Memory B cell (primary cell): ENCODE measurements around the gene ATF5.
"Not testable (repeated sequence)": the region's sequence is repeated elsewhere in the genome, so short reads cannot be mapped to it uniquely, and the experiment has no call there.

Experiments used
- ATAC-seq: fragments of 150-1000 bp; cut with Tn5 transposase; 2 replicates; pipeline ENCODE4 v1.10.0; 2021; ENCODE audit warnings: low read depth, mild to moderate bottlenecking, moderate library complexity
- DNase-seq, 2 donors: peaks; one replicate each; pipeline ENCODE4 v3.0.0; 2022; ENCODE audit warnings: low spot score in 2 of 2
- H3K27ac Mint-ChIP-seq: one replicate; pipeline ENCODE4 v1.8.0; 2022; ENCODE audit warnings: mild to moderate bottlenecking, moderate library complexity, mixed read lengths
- H3K27me3 Mint-ChIP-seq: one replicate; pipeline ENCODE4 v1.8.0; 2022; ENCODE audit warnings: mixed read lengths
- H3K36me3 Mint-ChIP-seq: one replicate; pipeline ENCODE4 v1.8.0; 2022; ENCODE audit warnings: mild to moderate bottlenecking, mixed read lengths
- H3K4me1 Mint-ChIP-seq: one replicate; pipeline ENCODE4 v1.8.0; 2022; ENCODE audit warnings: mixed read lengths
- H3K4me3 Mint-ChIP-seq: one replicate; pipeline ENCODE4 v1.8.0; 2022; ENCODE audit warnings: mild to moderate bottlenecking, moderate library complexity, mixed read lengths
- H3K9me3 Mint-ChIP-seq: one replicate; pipeline ENCODE4 v1.8.0; 2022; ENCODE audit warnings: mixed read lengths

Gene ATF5

DNA sequence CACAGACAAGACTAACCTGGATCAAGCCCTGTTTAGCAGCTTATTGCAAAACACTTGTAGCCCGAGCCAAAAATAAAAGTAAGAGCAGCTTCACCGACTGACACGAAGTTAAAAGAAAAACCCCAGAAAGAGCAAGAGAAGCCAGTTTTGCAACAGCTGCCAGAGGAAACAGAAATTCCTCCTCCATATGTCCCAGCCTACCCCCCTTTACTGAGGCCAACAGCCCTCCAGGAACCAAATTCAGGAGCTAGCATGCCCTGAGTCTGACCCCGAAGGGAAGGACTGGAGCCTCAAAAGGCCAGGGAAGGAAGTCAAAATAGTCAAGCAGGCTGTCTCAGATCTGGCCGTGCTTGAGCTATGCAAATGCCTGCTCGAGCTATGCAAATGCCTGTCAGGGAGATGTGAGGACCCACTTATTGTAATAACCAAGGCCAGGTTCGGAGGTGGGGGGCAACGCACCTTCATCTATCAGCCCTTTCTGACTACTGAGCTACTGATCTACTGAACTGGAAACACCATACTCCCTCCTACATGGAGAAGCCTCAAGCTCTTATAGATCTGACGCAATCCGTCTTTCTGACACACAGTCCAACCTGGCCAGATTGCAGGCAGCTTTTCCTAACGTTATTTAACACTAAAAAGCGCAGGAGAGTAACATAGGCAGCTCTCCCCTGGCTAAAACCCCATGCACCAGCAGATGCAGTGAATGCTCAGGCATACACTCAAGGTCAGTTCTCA lies 25.3 kb downstream of the ATF5 start:
- Mint-ChIP-seq H3K27ac (no peak overlapping the region), H3K9me3 (no peaks in the 10 kb centered on the region), H3K4me3 (no peak overlapping the region), H3K36me3 (no peaks in the 10 kb centered on the region), H3K27me3 (peaks cover 15% of the 10 kb centered on the region), H3K4me1 (peaks cover 15% of the 10 kb centered on the region)
- DNase-seq (no peak), ATAC-seq (no peak)

DNA sequence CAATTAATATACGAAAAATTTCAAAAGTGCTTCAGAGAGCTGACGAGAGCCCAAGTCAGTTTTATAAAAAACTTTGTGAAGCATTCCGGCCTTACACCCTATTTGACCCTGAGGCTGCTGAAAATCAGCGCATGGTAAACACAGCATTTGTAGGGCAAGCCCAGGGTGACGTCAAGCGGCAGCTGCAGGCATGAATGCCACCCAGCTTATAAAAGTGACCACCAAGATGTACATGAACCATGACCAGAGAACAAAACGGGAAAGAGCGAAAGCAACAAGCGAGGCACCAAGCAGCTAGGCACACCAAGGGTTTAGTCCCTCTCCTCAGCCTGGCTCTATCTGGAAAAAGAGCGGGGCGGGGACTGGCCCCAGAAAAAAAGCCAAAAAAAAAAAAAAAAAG lies 25.9 kb downstream of the ATF5 start:
- ATAC-seq = no peak
- Mint-ChIP-seq H3K9me3 (no peaks in the 10 kb centered on the region), H3K36me3 (no peaks in the 10 kb centered on the region), H3K4me1 (peaks cover 15% of the 10 kb centered on the region), H3K27me3 (peaks cover 15% of the 10 kb centered on the region), H3K4me3 (no peak overlapping the region), H3K27ac (no peak overlapping the region)
- DNase-seq = no peak

DNA sequence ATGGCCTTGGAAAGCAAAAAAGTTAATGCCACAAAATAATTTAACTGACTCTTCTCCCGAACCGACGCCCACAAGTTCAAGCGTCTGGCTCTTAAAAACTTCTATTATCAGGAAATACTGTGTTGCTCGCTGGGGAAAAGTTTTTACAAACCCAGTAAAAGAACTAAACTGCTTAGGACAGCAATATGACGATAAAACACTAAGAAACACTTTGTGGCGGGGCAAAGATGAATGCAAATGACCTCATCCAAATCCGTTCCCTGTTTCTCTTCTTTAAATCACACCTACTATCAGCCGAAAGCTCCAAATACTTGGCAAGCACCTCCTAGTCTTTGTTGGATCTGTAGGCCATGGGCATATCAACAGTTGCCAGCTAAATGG lies 27.1 kb downstream of the ATF5 start:
- DNase-seq (no peak), ATAC-seq (no peak)
- no peak overlapping the region for H3K27ac Mint-ChIP-seq
- H3K27me3 Mint-ChIP-seq = peaks cover 14% of the 10 kb centered on the region
- H3K9me3 Mint-ChIP-seq = no peaks in the 10 kb centered on the region
- H3K4me1 Mint-ChIP-seq = peaks cover 14% of the 10 kb centered on the region
- H3K36me3 Mint-ChIP-seq = no peaks in the 10 kb centered on the region
- H3K4me3 Mint-ChIP-seq = no peak overlapping the region

DNA sequence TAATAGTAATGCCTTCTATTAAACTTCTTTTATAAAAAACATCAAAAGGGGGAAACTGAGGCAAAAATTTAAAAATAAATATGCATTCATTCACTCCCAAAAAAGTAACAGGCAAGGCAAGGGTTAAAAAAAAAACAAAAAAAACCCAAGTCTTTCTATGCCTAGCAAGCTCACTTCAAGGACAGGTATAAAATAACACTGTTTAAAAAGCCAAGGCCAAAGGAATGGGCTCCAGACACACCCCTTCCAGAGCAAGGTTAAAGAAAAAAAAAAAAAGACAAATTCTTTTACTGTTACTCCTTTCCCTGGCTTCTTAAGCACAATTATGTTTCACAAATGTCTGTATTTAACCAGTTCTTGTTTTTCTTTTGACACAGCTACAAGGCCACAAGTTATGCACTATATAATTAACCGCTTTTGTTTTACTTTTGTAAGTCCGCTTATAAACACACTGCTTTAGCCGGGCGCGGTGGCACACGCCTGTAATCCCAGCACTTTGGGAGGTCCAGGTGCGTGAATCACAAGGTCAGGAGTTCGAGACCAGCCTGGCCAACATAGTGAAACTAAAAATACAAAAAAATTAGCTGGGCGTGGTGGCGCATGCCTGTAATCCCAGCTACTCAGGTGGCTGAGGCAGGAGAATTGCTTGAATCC lies 28.4 kb downstream of the ATF5 start:
- peaks cover 9% of the 10 kb centered on the region for H3K4me1 Mint-ChIP-seq
- no peak for ATAC-seq
- H3K9me3 Mint-ChIP-seq = no peaks in the 10 kb centered on the region
- H3K4me3 Mint-ChIP-seq = no peak overlapping the region
- H3K27ac Mint-ChIP-seq = no peak overlapping the region
- peaks cover 9% of the 10 kb centered on the region for H3K27me3 Mint-ChIP-seq
- no peak for DNase-seq
- no peaks in the 10 kb centered on the region for H3K36me3 Mint-ChIP-seq

DNA sequence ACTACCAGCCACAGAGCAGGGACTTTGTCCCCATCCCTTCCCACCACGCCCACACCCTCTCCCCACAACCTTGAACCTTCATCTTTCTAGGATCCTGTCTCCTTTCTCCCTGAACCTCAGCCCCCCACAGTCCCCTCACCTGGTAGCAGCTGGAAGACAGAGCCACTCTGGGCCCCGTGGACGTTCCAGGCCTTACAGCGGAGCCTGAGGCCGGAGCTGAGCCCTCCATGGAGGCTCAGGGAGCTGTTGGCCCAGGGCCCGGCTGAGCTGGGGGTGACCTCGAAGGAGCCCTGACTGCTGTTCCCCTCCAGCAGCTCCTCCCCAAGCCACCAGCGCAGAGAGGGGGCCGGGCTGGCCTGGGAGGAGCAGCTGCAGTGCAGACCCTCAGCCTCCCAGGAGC lies 29.1 kb downstream of the ATF5 start:
- not testable (repeated sequence) for H3K4me1 Mint-ChIP-seq, DNase-seq, H3K27ac Mint-ChIP-seq, ATAC-seq, H3K36me3 Mint-ChIP-seq, H3K9me3 Mint-ChIP-seq, H3K27me3 Mint-ChIP-seq, H3K4me3 Mint-ChIP-seq

DNA sequence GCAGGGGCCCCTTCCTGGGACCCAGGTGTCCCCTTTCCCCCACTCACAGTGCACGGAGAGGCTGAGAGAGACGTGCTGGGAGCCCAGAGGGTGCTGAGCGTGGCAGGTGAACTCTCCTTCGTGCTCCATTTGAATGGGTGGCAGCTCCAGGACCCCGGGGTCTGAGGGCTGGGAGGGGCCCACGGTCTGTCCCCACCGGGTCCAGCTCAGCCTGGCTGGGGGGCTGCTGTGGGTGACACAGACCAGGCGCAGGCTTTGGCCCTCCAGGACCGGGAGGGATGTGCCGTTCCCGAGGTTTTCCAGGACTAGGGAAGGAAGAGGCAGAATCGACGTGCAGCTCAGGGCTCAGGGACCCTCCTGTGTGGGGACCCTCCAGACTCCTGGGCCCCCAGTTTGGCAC lies 29.6 kb downstream of the ATF5 start:
- not testable (repeated sequence) for H3K4me3 Mint-ChIP-seq, H3K36me3 Mint-ChIP-seq, H3K27ac Mint-ChIP-seq, H3K27me3 Mint-ChIP-seq, H3K9me3 Mint-ChIP-seq, H3K4me1 Mint-ChIP-seq, DNase-seq, ATAC-seq

DNA sequence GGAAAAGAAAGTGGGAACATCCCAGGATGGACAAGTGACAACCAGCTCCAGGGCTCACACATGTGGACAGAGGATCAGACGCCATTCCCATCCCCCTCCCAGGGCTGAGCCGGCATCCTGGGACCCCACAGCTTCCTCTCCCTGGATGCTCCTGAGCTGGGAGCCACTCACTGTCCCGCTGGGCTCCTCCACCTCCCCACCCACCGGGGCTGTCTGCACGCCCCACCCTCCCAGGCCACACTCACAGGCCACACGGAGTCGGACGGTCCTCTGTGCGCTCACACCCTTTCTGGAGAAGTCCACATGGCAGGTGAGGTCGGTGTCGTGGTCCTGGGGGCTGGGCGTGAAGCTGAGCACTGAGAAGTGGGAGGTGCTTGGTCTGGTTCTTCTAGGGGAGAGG lies 30.9 kb downstream of the ATF5 start:
- H3K27ac Mint-ChIP-seq, ATAC-seq: not testable (repeated sequence)

DNA sequence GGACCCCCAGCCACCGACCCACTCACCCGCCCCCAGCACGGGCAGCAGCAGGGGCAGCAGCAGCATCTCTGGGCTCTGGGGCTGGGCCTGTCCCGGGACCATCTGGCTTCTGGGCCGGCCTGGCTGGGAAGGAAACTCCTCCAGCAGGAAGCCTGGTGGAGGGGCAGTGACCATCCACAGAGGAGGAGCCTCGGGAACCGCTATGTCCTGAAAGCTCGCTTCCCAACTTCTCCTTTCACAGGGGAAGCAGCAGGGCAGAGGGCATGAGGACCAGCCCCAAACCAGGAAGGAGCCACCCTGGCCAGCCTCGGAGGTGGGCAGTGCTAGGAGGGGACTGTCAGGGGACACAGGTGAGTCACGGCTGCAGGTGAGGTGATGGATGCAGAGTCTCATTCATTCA lies 32.0 kb downstream of the ATF5 start, which contains the start of gene SIGLEC11:
SIGLEC11 (minus strand) TSS at position 193 of the 400 bp plus-strand sequence; CDS start at position 102, 91 bp downstream.
- H3K9me3 Mint-ChIP-seq, H3K4me3 Mint-ChIP-seq, DNase-seq, H3K27ac Mint-ChIP-seq, ATAC-seq, H3K27me3 Mint-ChIP-seq, H3K4me1 Mint-ChIP-seq, H3K36me3 Mint-ChIP-seq: not testable (repeated sequence)

More for the DNA sequence above, 30.9 kb downstream of the ATF5 start:
- H3K4me3 Mint-ChIP-seq, H3K9me3 Mint-ChIP-seq, H3K36me3 Mint-ChIP-seq, H3K4me1 Mint-ChIP-seq, H3K27me3 Mint-ChIP-seq, DNase-seq: not testable (repeated sequence)

DNA sequence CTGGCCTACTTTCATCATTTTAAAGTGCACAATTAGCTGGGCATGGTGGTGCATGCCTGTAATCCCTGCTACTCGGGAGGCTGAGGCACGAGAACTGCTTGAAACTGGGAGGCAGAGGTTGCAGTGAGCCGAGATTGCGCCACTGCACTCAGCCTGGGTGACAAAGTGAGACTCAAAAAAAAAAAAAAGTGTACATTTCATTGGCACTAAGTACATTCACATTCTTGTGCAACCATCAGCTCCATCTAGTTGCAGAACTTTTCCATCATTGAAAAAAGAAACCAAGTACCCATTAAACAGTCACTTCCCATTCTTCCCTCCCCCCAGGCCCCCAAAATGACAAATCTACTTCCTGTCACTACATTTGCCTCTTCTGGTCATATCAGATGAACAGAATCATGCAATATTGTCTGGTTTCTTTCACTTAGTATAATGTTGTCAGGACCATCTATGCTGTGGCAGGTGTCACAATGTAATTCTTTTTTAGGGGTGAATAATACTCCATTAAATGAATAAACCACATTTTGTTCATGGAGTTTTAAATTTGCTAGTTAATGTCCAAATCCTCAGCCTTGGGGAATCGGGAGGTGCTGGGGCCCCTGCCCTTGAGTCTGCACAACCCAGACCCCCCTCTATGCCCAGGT lies 39.4 kb downstream of the ATF5 start:
- H3K27me3 Mint-ChIP-seq = peaks cover 5% of the 10 kb centered on the region
- no peaks in the 10 kb centered on the region for H3K36me3 Mint-ChIP-seq
- DNase-seq (no peak), ATAC-seq (no peak)
- no peak overlapping the region for H3K27ac Mint-ChIP-seq
- H3K4me3 Mint-ChIP-seq = no peak overlapping the region
- peaks cover under 1% of the 10 kb centered on the region for H3K9me3 Mint-ChIP-seq
- H3K4me1 Mint-ChIP-seq = peaks cover 9% of the 10 kb centered on the region

DNA sequence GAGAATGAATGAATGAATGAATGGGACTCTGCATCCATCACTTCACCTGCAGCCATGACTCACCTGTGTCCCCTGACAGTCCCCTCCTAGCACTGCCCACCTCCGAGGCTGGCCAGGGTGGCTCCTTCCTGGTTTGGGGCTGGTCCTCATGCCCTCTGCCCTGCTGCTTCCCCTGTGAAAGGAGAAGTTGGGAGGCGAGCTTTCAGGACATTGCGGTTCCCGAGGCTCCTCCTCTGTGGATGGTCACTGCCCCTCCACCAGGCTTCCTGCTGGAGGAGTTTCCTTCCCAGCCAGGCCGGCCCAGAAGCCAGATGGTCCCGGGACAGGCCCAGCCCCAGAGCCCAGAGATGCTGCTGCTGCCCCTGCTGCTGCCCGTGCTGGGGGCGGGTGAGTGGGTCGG lies 40.4 kb downstream of the ATF5 start:
- ATAC-seq = not testable (repeated sequence)

DNA sequence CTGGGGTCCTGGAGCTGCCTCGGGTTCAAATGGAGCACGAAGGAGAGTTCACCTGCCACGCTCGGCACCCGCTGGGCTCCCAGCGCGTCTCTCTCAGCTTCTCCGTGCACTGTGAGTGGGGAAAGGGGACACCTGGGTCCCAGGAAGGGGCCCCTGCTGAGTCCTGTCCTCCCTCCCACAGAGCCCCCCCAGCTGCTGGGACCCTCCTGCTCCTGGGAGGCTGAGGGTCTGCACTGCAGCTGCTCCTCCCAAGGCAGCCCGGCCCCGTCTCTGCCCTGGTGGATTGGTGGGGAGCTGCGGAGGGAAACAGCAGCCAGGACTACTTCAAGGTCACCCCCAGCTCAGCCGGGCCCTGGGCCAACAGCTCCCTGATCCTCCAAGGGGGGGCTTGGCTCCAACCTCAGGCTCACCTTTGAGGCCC lies 43.0 kb downstream of the ATF5 start:
- DNase-seq (no peak), ATAC-seq (no peak)
- Mint-ChIP-seq H3K4me3 (no peak overlapping the region), H3K27me3 (peaks cover 3% of the 10 kb centered on the region), H3K4me1 (peaks cover 4% of the 10 kb centered on the region), H3K27ac (no peak overlapping the region), H3K36me3 (peaks cover 14% of the 10 kb centered on the region), H3K9me3 (no peaks in the 10 kb centered on the region)

More for the DNA sequence above, 40.4 kb downstream of the ATF5 start:
- H3K36me3 Mint-ChIP-seq, H3K4me1 Mint-ChIP-seq, DNase-seq, H3K27ac Mint-ChIP-seq, H3K9me3 Mint-ChIP-seq, H3K4me3 Mint-ChIP-seq, H3K27me3 Mint-ChIP-seq: not testable (repeated sequence)

DNA sequence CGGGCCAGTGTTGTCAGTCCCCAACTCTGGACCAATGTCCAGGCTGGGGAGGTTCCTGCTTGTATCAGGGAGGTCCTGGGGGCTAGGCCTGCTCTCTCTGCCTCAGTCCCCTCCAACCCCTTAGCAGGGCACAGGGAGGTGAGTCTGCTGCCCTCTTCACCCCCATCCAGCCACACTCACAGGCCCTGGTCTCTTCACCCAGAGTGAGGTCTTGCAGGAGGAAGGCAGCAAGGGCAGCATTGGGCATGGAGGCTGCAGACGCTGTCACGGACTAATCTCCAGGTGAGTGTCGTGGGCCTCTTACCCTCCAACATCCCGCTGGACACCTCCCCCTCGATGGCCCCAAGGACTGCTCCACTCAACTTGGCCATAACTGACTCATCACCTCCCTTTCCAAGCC lies 43.8 kb downstream of the ATF5 start:
- H3K36me3 Mint-ChIP-seq = peaks cover 19% of the 10 kb centered on the region
- ATAC-seq (no peak), DNase-seq (no peak)
- H3K9me3 Mint-ChIP-seq = no peaks in the 10 kb centered on the region
- no peak overlapping the region for H3K27ac Mint-ChIP-seq
- peaks cover 3% of the 10 kb centered on the region for H3K27me3 Mint-ChIP-seq
- H3K4me1 Mint-ChIP-seq = peaks cover 3% of the 10 kb centered on the region
- no peak overlapping the region for H3K4me3 Mint-ChIP-seq

DNA sequence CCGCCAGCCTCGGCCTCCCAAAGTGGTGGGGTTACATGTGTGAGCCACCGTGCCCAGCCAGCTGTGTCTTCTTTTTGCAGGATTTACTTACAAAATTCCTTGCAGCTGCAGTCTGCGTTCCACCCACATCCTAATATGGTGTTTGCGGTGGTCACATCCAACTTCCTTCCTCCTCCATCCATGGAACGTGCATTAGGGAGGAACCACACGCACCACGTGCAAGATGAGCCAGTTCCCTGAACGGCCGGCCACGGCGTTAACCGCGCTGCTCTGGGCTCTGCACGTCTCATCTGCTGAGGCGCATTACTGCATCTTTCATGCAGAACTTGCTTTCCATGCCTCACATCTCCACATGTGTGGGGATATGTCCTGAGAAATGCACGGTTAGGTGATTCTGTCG lies 45.0 kb downstream of the ATF5 start:
- ATAC-seq (no peak), DNase-seq (no peak)
- Mint-ChIP-seq H3K4me3 (no peak overlapping the region), H3K36me3 (peaks cover 23% of the 10 kb centered on the region), H3K4me1 (peaks cover 3% of the 10 kb centered on the region), H3K27ac (no peak overlapping the region), H3K27me3 (no peaks in the 10 kb centered on the region), H3K9me3 (no peaks in the 10 kb centered on the region)

DNA sequence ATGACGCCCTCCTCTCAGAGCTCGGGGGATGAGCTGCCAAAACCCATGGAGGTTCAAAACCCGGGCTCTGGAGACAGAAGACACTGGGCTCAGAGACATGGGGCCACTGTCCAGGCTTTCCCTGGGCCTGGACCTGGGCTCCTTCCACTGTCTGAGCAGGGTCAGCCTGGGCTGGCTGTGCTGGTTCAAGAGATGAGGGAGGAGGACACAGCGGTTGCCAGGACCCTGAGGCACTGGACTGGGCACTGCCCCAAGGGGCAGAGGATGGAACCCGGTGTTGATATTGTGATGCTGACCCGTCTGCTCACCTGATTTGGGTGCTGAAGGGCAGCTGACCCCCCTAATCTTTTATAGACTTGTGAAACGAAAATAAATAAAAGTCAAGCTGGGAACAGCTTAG lies 46.0 kb downstream of the ATF5 start:
- no peak for ATAC-seq
- H3K36me3 Mint-ChIP-seq = peaks cover 23% of the 10 kb centered on the region
- H3K27ac Mint-ChIP-seq = no peak overlapping the region
- DNase-seq = no peak
- no peak overlapping the region for H3K4me3 Mint-ChIP-seq
- H3K27me3 Mint-ChIP-seq = no peaks in the 10 kb centered on the region
- H3K4me1 Mint-ChIP-seq = peaks cover 3% of the 10 kb centered on the region
- H3K9me3 Mint-ChIP-seq = no peaks in the 10 kb centered on the region
